ENCODE data around the gene PRKG1.

The PRKG1 gene

DNA sequence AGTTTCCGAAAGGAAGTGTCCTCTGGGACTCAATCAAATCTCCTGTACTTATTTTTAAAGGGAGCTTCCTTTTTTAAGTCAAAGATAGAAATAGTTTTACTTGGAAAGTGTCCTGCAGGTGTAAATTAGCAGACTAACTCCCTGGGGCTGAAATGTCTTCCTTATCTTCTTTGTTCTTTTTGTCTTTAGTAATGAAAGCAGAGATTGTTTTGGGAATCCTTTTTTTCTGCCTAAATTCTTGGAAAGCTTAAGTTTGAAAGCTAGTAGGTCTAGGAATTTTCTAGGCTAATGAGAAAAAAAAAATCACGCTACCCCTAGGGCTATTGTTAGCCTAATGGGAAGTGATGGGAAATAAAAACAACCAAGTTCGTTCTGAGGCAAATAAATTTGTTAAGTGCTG lies 764.2 kb downstream of the PRKG1 start:
- Histone ChIP-seq H3K36me3 (no peaks in the 10 kb centered on the region), H3K9me3 (ENCODE audit: severe bottlenecking) (no peaks in the 10 kb centered on the region), H3K4me3 (ENCODE audit: low read depth, low read length) (no peak overlapping the region), H3K27ac (no peak overlapping the region), H3K27me3 (ENCODE audit: insufficient read depth, low read depth, severe bottlenecking) (no peaks in the 10 kb centered on the region)
- no peak for DNase-seq
- TF ChIP-seq, protein P1, sequence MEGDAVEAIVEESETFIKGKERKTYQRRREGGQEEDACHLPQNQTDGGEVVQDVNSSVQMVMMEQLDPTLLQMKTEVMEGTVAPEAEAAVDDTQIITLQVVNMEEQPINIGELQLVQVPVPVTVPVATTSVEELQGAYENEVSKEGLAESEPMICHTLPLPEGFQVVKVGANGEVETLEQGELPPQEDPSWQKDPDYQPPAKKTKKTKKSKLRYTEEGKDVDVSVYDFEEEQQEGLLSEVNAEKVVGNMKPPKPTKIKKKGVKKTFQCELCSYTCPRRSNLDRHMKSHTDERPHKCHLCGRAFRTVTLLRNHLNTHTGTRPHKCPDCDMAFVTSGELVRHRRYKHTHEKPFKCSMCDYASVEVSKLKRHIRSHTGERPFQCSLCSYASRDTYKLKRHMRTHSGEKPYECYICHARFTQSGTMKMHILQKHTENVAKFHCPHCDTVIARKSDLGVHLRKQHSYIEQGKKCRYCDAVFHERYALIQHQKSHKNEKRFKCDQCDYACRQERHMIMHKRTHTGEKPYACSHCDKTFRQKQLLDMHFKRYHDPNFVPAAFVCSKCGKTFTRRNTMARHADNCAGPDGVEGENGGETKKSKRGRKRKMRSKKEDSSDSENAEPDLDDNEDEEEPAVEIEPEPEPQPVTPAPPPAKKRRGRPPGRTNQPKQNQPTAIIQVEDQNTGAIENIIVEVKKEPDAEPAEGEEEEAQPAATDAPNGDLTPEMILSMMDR (IDR thresholded peaks at IDR 0.05; ENCODE audit: low read depth, low read length): no peak

DNA sequence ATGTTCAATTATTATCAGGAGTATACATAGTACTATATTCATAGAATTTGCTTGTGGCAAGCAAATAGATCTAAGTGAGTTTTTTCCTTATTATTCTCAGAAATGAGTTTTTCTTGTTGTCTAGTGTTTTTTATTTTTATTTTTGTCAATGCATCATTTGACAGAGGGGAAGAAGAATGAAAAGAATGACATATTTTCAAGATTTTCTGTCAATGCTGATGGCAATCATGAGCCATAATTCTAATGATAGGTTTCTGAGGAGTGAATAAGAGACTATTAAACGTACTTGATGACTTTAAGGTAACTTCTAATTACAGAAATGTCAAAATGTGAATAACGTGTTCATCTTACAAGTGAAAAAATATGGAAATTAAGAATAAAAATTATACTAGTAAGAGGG lies 769.7 kb downstream of the PRKG1 start:
- TF ChIP-seq, protein P1 (IDR thresholded peaks at IDR 0.05; ENCODE audit: low read depth, low read length): no peak
- Histone ChIP-seq H3K27me3 (ENCODE audit: insufficient read depth, low read depth, severe bottlenecking) (no peaks in the 10 kb centered on the region), H3K27ac (no peak overlapping the region), H3K9me3 (ENCODE audit: severe bottlenecking) (no peaks in the 10 kb centered on the region), H3K4me3 (ENCODE audit: low read depth, low read length) (no peak overlapping the region), H3K36me3 (no peaks in the 10 kb centered on the region)
- no peak for DNase-seq

DNA sequence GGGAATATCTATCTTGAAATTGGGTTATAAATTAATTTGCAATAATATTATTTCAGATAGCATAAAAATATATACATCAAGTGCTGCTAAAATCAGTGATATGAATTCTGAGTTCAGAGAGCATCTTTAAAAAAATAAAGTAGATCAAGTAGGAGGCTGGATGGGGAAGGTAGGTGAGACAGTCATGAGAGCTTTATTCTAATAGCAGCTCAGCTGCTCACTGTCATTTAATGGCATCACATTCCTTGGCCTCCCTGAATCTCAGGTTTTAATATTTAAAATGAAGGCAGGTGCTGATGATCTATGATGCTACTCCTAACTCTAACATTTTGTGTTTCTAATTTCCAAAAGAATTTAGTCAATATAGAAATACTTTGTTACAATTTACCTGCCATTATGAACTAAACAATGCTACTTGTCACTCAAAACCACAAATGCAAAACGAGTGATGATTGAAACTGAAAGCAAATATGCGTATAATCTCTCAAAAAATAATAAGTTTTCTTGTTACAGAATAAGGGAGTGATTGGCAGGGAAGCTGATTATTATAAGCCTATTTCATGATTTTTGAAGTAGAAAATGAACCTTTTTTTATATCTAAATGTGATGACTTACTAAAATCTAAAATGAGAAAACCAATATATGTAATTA lies 772.7 kb downstream of the PRKG1 start:
- no peak for DNase-seq

DNA sequence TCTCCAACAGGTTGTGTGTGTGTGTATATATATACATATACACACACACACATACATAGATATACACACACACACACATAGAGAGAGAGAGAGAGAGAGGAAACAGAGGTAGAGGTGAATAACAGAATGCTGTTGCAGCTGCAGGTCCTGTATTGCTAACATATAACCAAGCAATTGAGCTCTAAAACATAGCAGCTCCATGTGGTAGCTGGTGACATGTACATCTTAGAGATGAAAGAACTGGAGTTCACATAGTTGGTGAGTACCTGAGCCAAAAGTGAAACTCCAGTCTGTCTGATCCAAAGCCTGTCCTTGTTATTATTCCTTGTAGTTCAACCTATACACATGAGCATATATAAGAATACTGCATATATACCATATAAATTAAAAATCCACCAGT lies 778.0 kb downstream of the PRKG1 start:
- H3K9me3 ChIP-seq (ENCODE audit: severe bottlenecking): no peaks in the 10 kb centered on the region
- no peak overlapping the region for H3K27ac ChIP-seq
- no peak for DNase-seq
- TF ChIP-seq, protein P1 (IDR thresholded peaks at IDR 0.05; ENCODE audit: low read depth, low read length): no peak
- no peak overlapping the region for H3K4me3 ChIP-seq (ENCODE audit: low read depth, low read length)
- H3K27me3 ChIP-seq (ENCODE audit: insufficient read depth, low read depth, severe bottlenecking): no peaks in the 10 kb centered on the region
- no peaks in the 10 kb centered on the region for H3K36me3 ChIP-seq

More for the DNA sequence above, 772.7 kb downstream of the PRKG1 start:
- H3K27ac ChIP-seq: no peak overlapping the region
- H3K36me3 ChIP-seq: no peaks in the 10 kb centered on the region
- no peaks in the 10 kb centered on the region for H3K9me3 ChIP-seq (ENCODE audit: severe bottlenecking)
- no peaks in the 10 kb centered on the region for H3K27me3 ChIP-seq (ENCODE audit: insufficient read depth, low read depth, severe bottlenecking)
- TF ChIP-seq, protein P1 (IDR thresholded peaks at IDR 0.05; ENCODE audit: low read depth, low read length): no peak
- no peak overlapping the region for H3K4me3 ChIP-seq (ENCODE audit: low read depth, low read length)

DNA sequence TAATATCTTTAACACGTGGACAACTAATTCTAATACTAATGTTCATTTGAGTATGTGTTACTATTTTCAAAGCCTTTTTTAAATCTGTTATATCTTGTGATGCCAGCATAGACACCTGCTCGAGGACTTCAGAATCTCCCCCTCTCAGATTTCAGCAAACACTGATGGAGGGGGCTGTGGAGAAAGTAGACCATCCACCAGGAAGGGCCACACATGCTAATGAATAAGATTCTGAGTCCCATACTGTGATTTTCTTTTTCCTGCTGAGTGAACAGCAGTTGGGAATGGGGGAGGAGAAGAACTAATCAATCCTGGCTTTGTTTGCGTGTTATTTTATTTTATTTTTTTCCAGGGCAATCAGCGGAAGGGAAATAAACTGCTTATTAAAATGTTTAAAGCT lies 783.0 kb downstream of the PRKG1 start:
- no peaks in the 10 kb centered on the region for H3K9me3 ChIP-seq (ENCODE audit: severe bottlenecking)
- H3K27me3 ChIP-seq (ENCODE audit: insufficient read depth, low read depth, severe bottlenecking): no peaks in the 10 kb centered on the region
- DNase-seq: no peak
- H3K36me3 ChIP-seq: no peaks in the 10 kb centered on the region
- H3K27ac ChIP-seq: no peak overlapping the region
- TF ChIP-seq, protein P1 (IDR thresholded peaks at IDR 0.05; ENCODE audit: low read depth, low read length): no peak
- H3K4me3 ChIP-seq (ENCODE audit: low read depth, low read length): no peak overlapping the region

DNA sequence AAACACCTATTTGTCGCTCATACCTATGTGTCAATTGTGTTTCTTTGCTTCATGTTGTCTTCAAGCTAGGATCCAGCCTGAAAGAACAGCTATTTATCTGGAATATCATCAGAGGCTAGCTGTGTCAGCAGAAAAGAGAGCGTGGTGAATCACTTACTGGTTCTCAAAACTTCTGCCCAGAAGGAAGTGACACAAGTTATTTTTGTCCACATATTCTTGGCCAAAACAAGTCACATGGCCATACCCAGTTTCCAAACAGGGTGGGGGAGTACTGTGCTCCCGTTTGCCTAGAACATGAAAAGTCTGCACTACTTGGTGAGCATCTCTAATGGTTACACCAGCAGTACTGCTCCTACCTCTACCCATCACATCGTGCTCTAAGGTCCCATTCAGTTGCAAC lies 786.0 kb downstream of the PRKG1 start:
- TF ChIP-seq, protein P1 (IDR thresholded peaks at IDR 0.05; ENCODE audit: low read depth, low read length): no peak
- DNase-seq: no peak
- Histone ChIP-seq H3K27me3 (ENCODE audit: insufficient read depth, low read depth, severe bottlenecking) (no peaks in the 10 kb centered on the region), H3K27ac (no peak overlapping the region), H3K36me3 (no peaks in the 10 kb centered on the region), H3K4me3 (ENCODE audit: low read depth, low read length) (no peak overlapping the region), H3K9me3 (ENCODE audit: severe bottlenecking) (no peaks in the 10 kb centered on the region)

All from WERI-Rb-1 (cell line).